IPS-NIHi7 (cell line): ENCODE data around the gene CGAS.
"Not testable (repeated sequence)": the region's sequence is repeated elsewhere in the genome, so short reads cannot be mapped to it uniquely, and the experiment has no call there.

Experiments used
- DNase-seq: peaks from one replicate; pipeline ENCODE4 v3.0.0; 2012; ENCODE audit warnings: mixed read lengths; ENCODE audit errors: extremely low spot score

CGAS gene

GRCh38 chr6:73395875-73396274, 56.2 kb downstream of the CGAS start:
- DNase-seq, result no peak

GRCh38 chr6:73394577-73395354, 57.3 kb downstream of the CGAS start, which contains the start of gene DDX43:
Gene DDX43, plus strand, starts transcription at chr6:73394828. Its CDS starts 78 bp downstream, at chr6:73394906.
- peak; percentile 35 for DNase-seq

- DNase-seq, result no peak
Measured at GRCh38 chr6:73393278-73393677, 58.8 kb downstream of the CGAS start.

- DNase-seq, result not testable (repeated sequence)
Measured at GRCh38 chr6:73392188-73392587, 59.9 kb downstream of the CGAS start.

- no peak for DNase-seq
Measured at GRCh38 chr6:73391675-73392074, 60.4 kb downstream of the CGAS start.

GRCh38 chr6:73389854-73390253, 62.2 kb downstream of the CGAS start:
- no peak for DNase-seq

- DNase-seq, result peak; percentile 89
Measured at GRCh38 chr6:73388800-73389512, 63.1 kb downstream of the CGAS start.

GRCh38 chr6:73388433-73388799, 63.7 kb downstream of the CGAS start:
- no peak for DNase-seq

- no peak for DNase-seq
Measured at GRCh38 chr6:73382462-73383113, 69.5 kb downstream of the CGAS start.

- DNase-seq, result not testable (repeated sequence)
Measured at GRCh38 chr6:73381531-73381930, 70.6 kb downstream of the CGAS start.

- no peak for DNase-seq
Measured at GRCh38 chr6:73377225-73377624, 74.9 kb downstream of the CGAS start.

- no peak for DNase-seq
Measured at GRCh38 chr6:73375216-73375615, 76.9 kb downstream of the CGAS start.
